HG03280 (cell line): ENCODE results near the gene PCCA.
A peak's percentile ranks its signal among the peaks of the same experiment; 100 is the strongest.

Experiments
- ATAC-seq: cut with Tn5 transposase; IDR thresholded peaks from one replicate; pipeline ENCODE4 v1.9.1; 2021; ENCODE audit warnings: mild to moderate bottlenecking, moderate library complexity; ENCODE audit not compliant: unreplicated experiment

Gene PCCA

DNA sequence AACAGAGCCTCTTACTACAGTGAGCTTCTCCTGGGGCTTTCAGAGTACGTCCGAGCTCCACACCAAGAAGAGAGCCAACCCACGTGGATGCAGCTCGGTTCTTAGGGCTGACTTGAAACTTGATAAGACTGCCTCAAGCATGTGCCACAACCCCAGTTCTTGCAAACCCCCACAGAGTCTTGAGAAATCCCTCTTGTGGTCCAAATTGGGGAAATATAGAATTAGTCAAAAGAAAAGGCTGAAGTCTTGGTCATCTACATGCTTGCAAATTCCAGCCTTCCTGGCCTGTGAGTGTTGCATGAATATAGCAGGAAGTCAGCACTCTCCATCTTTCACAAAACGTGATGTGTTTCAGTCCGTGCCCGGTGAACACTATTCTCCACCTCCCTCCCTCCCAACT, 404.5 kb downstream of the PCCA start:
- no peak for ATAC-seq

GRCh38 chr13:100495455-100495854, 406.6 kb downstream of the PCCA start:
- no peak for ATAC-seq

GRCh38 chr13:100497389-100497788, 408.5 kb downstream of the PCCA start:
- no peak for ATAC-seq

- no peak for ATAC-seq
Measured at GRCh38 chr13:100502446-100502845, 413.6 kb downstream of the PCCA start.

DNA sequence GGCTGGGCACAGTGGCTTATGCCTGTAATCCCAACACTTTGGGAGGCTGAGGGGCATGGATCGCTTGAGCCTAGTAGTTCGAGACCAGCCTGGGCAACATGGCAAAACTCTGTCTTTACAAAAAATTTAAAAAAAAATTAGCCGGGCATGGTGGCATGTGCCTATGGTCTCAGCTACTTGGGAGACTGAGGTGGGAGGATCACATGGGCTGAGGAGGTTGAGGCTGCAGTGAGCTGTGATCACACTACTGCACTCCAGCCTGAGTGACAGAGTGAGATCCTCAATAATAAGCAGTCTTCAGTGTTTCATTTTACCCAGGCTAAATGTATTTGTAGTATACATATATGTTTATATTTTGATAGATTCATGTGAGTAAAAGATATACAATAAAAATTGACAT, 414.7 kb downstream of the PCCA start:
- ATAC-seq = no peak

DNA sequence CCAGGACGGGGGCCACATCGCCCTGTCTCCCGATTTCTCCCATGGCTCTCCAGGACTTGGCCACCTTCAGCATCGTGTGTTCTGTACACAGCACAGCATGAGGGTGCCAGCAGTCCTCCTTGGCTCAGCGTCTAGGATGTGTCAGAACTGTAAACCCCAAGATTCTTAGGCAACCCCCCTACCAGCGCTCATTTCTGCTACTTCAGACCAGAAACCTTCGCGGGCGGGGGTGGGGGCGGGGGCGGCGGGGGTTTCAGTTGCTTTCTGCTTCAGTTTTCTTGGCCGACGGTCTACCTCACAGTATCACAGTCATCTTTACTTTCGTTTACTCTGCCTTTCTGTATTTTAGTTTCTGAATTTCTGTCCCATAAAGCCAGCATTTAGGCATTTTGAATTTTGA, 417.3 kb downstream of the PCCA start:
- peak; percentile 70 for ATAC-seq

- ATAC-seq = peak; percentile 46
Measured at GRCh38 chr13:100506600-100507422, 417.9 kb downstream of the PCCA start.

GRCh38 chr13:100508455-100508854, 419.6 kb downstream of the PCCA start:
- no peak for ATAC-seq

- ATAC-seq = no peak
Measured at GRCh38 chr13:100508996-100509395, 420.1 kb downstream of the PCCA start.

GRCh38 chr13:100510208-100510957, 421.5 kb downstream of the PCCA start:
- no peak for ATAC-seq

- no peak for ATAC-seq
Measured at GRCh38 chr13:100511466-100511865, 422.6 kb downstream of the PCCA start.

GRCh38 chr13:100512422-100512821, 423.5 kb downstream of the PCCA start:
- no peak for ATAC-seq

DNA sequence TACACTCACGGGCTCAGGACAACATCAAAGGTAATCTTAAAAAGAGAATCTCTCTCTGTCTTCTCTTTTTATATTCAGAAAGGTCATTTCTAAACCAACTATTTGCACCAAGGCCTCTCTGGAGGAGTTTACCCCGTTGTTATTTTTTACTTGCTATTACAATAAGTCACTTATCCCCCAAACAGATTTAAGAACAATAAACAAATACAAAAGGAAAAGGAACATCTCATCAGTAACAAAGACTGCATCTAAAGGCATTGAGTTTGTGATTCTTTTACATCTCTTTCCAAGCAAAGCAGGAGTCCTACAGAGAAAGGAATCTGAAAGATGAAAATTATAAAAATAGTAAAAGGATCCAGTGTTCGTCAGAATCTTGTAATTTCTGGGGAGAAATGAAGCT, 424.3 kb downstream of the PCCA start:
- no peak for ATAC-seq

- ATAC-seq = no peak
Measured at GRCh38 chr13:100513987-100514670, 425.2 kb downstream of the PCCA start.

DNA sequence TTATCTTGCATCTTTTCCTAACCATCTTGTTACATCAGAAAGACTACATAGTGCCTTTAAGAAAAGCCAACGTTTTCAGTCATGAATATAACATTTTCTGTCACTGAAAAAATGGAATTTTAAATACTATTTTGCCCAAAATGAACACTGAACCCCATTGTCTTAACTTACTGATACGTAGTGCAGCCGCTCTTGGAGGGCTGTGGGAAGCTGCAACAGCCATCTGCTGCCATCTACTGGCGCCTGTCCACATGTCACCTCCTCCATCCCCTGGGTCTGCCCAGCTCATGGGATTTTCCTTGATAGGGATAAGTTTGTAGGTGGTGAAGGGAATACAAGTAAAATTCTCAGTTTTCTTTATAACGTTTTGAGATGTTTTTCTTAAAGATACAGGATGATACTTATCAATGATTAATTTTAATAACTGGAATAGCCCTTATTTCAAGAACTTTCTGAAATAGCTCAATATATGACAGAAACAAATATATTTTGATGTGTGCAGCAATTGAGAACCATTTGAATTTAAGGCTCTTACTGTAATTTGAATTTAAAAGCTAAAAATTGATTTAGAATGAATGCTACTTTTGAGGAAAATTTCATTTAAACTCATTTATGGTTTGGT, 426.0 kb downstream of the PCCA start:
- peak; percentile 94 for ATAC-seq

- ATAC-seq = no peak
Measured at GRCh38 chr13:100515410-100515800, 426.5 kb downstream of the PCCA start.

GRCh38 chr13:100517135-100517534, 428.2 kb downstream of the PCCA start:
- no peak for ATAC-seq

GRCh38 chr13:100517728-100518127, 428.8 kb downstream of the PCCA start:
- ATAC-seq = no peak

DNA sequence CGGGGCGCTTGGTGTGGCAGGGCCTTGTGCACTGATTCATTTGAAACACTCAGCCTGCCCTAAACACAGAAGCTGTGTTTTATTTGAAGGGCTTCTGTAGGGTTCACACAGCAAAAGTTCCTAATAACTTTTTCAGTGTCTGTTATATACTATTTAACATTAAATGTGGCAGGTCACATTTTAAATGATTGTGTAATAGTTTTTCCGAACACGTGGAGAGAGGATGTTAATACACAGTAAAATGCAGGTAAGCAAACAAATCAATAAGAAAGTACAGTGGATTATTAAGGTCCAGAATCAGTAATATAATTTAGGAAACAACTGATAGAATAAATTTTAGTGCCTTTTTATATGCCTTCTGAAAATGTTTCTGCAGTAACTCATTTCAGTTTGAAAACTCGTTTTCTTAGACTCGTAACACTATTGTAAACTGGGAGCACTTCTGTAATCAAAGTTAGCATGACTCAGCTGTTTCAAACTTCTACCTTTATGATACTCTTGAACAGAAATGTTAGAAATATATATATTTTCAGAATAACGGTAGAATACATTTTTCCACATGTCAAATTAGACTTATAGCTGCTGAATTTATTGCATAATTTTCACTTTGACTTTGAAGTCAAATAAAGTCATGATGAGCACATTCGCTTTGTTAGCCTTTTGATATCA, 429.6 kb downstream of the PCCA start:
- ATAC-seq = no peak

DNA sequence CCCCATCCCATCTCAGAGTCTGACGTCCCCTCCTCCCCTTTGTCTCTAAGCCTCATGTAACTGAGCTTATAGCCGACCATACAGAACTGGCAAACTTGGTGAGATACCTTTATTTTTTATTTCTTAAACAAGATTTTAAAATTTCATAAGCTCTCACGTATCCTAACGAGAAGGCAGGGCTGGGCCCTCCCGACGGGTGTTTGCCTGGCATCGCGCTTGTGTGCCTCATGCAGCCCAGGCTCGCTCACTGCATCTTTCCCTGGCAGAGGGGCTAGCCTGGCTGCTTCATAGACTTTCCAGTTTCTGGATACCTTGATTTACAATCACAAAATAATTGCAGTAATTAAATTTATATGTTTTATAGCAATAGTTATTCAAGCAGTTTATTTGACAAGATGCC, 430.7 kb downstream of the PCCA start:
- no peak for ATAC-seq
